Body of pancreas (tissue), 4 donors: ENCODE results near the gene WDR81.

Source experiments
- CTCF ChIP-seq, 7 experiments: fragments of 450-650 bp in 4 of 7; fragments of 200-600 bp in 3 of 7; sonication (generic) in 3 of 7; IDR thresholded peaks; one replicate each; pipeline ENCODE4 v1.5.1; 2016 to 2019; ENCODE audit warnings: antibody characterized with exemption in 7 of 7
- POLR2A ChIP-seq, 3 donors: fragments of 450-650 bp; IDR thresholded peaks; one replicate each; pipeline ENCODE4 v1.6.1; 2016; ENCODE audit warnings: antibody characterized with exemption in 3 of 3, mild to moderate bottlenecking in 2 of 3

DNA sequence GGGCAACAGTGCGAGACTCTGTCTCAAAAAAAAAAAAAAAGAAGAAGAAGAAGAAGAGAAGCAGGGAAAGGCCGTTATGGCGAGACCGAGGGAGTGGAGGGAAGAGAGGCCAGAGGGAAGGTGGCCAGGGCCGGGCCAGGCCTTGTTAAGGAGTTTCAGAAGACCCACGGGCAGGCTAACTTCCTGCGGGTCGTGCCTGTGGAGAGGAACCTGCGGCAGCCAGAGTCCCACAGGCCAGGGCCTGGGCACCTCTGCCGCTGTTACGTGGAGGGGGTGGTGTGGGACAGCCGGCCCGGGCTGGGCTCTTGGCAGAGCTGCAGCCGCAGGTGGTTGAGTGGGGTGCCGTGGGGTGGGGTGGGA is 5.4 kb downstream of the WDR81 start:
- TF ChIP-seq CTCF (IDR thresholded peaks at IDR 0.05) (no peak), POLR2A (IDR thresholded peaks at IDR 0.05) (no peak)
